HepG2 (cell line): ENCODE measurements around the gene HSPA1L. TPM values are rescaled to one million over a fixed set of nuclear protein-coding genes. Genes with fewer than 3 reads are reported as not detected.

Experiments used
- ATAC-seq: fragments of 200-7000 bp; cut with Tn5 transposase; 3 replicates; pipeline ENCODE4 v1.9.1; 2020; ENCODE audit warnings: mild to moderate bottlenecking, moderate library complexity
- BruUV-seq: library from RNA; stranded (reverse); fragments of 400-500 nt; replicated peaks from 2 replicates; lab custom pipeline; 2021; lab: Mats Ljungman, UMichigan
- CTCF ChIA-PET: fragments of 300-600 bp; formaldehyde crosslinking; extraction: SDS; loops from one replicate; lab custom pipeline; 2021; ENCODE audit warnings: low total read pairs, inconsistent platforms, low intra/inter-chr PET ratio; lab: Yijun Ruan, JAX
- POLR2A ChIA-PET: fragments of 350-600 bp; sonication (Branson Sonifier 250); formaldehyde crosslinking; loops from one replicate; lab custom pipeline; 2020; ENCODE audit warnings: antibody characterized with exemption, inconsistent platforms; lab: Yijun Ruan, JAX
- DNase-seq: peaks from one replicate; pipeline ENCODE4 v3.0.0-alpha.2; 2015; ENCODE audit warnings: low spot score
- FAIRE-seq: peaks from 3 replicates; lab custom pipeline; 2011; peaks lifted over from hg19 to GRCh38; lab: Jason Lieb, UNC
- H2AFZ ChIP-seq: one replicate; pipeline ENCODE4 v1.6.1; 2011; ENCODE audit warnings: low read length, inconsistent platforms
- H3K27ac ChIP-seq: fragments of 300-600 bp; 3 replicates; pipeline ENCODE4 v1.8.0; 2011; ENCODE audit warnings: mixed run types, mild to moderate bottlenecking, mixed read lengths, low read length, inconsistent platforms; ENCODE audit not compliant: insufficient read depth; ENCODE audit errors: extremely low read length
- H3K27me3 ChIP-seq, 2 experiments: fragments of 200-600 bp in 1 of 2; 2 replicates in 1 of 2; 3 replicates in 1 of 2; pipeline versions ENCODE4 v1.6.0 to v1.8.0; 2011; ENCODE audit warnings: low read length in 2 of 2, mild to moderate bottlenecking in 2 of 2, moderate library complexity in 2 of 2, inconsistent platforms in 1 of 2; ENCODE audit not compliant: insufficient read depth in 2 of 2, control insufficient read depth in 1 of 2
- H3K36me3 ChIP-seq, 2 experiments: fragments of 200-600 bp in 1 of 2; replicated peaks in 1 of 2; 2 replicates in 1 of 2; 3 replicates in 1 of 2; pipeline versions ENCODE4 v1.5.1 to v1.8.0; 2011; ENCODE audit warnings: low read length in 2 of 2, inconsistent platforms in 1 of 2; ENCODE audit not compliant: insufficient read depth in 2 of 2, control insufficient read depth in 1 of 2
- H3K4me1 ChIP-seq: 2 replicates; pipeline ENCODE4 v1.5.1; 2012; ENCODE audit warnings: low read length, inconsistent platforms; ENCODE audit not compliant: insufficient read depth
- H3K4me2 ChIP-seq: 2 replicates; pipeline ENCODE4 v1.6.0; 2011; ENCODE audit warnings: low read depth, low read length, inconsistent platforms
- H3K4me3 ChIP-seq, 3 experiments: fragments of 200-600 bp in 1 of 3; sonication (generic), shearing (Covaris generic) in 1 of 3; replicated peaks in 1 of 3; 2 replicates each; pipeline ENCODE4 v1.5.1; 2011 to 2016; ENCODE audit warnings: low read length in 3 of 3, inconsistent platforms in 2 of 3, low read depth in 2 of 3, mild to moderate bottlenecking in 2 of 3, control low read depth in 1 of 3, mixed read lengths in 1 of 3; ENCODE audit not compliant: insufficient read depth in 1 of 3
- H3K79me2 ChIP-seq: one replicate; pipeline ENCODE4 v1.6.1; 2011; ENCODE audit warnings: low read length, inconsistent platforms; ENCODE audit not compliant: insufficient read depth
- H3K9ac ChIP-seq: 2 replicates; pipeline ENCODE4 v1.6.0; 2011; ENCODE audit warnings: mild to moderate bottlenecking, low read depth, low read length, inconsistent platforms; ENCODE audit not compliant: insufficient read depth
- H3K9me3 ChIP-seq: 2 replicates; pipeline ENCODE4 v1.5.1; 2012; ENCODE audit warnings: mild to moderate bottlenecking, low read length
- H4K20me1 ChIP-seq: 2 replicates; pipeline ENCODE4 v1.6.0; 2011; ENCODE audit warnings: inconsistent platforms, mild to moderate bottlenecking, low read length, moderate library complexity; ENCODE audit not compliant: insufficient read depth
- HMGXB3 ChIP-seq: sonication (generic); formaldehyde crosslinking; IDR thresholded peaks from 2 replicates; pipeline ENCODE4 v1.4.0; 2020; ENCODE audit warnings: missing genetic modification reagents, borderline replicate concordance
- POLR2AphosphoS5 ChIP-seq: IDR thresholded peaks from 2 replicates; pipeline ENCODE4 v1.6.1; 2012; ENCODE audit warnings: low read depth, low read length
- ZBTB2 ChIP-seq: sonication (generic); formaldehyde crosslinking; IDR thresholded peaks from 2 replicates; pipeline ENCODE4 v1.8.0; 2022; ENCODE audit warnings: low read depth, missing genetic modification reagents
- ZBTB25 ChIP-seq: IDR thresholded peaks from 2 replicates; pipeline ENCODE4 v1.6.1; 2018; ENCODE audit warnings: missing genetic modification reagents
- ZKSCAN8 ChIP-seq: IDR thresholded peaks from 2 replicates; pipeline ENCODE4 v1.6.1; 2016; ENCODE audit warnings: borderline replicate concordance, missing genetic modification reagents, missing compliant biosample characterization
- ZMYM3 ChIP-seq: sonication (generic); formaldehyde crosslinking; IDR thresholded peaks from 2 replicates; pipeline ENCODE4 v1.5.1; 2020; ENCODE audit warnings: mild to moderate bottlenecking, missing genetic modification reagents
- ZNF274 ChIP-seq: sonication (generic); formaldehyde crosslinking; IDR thresholded peaks from 2 replicates; pipeline ENCODE4 v1.5.1; 2020; ENCODE audit warnings: mild to moderate bottlenecking, missing genetic modification reagents
- ZNF281 ChIP-seq: sonication (generic); formaldehyde crosslinking; IDR thresholded peaks from 2 replicates; pipeline ENCODE4 v1.4.0; 2020; ENCODE audit warnings: missing genetic modification reagents, borderline replicate concordance
- ZNF687 ChIP-seq: sonication (generic); formaldehyde crosslinking; IDR thresholded peaks from 2 replicates; pipeline ENCODE4 v1.5.1; 2020; ENCODE audit warnings: mild to moderate bottlenecking, missing genetic modification reagents, moderate library complexity
- WGBS: methylation state at CpG from one replicate; pipeline ENCODE4 v1.1.6; 2017; ENCODE audit warnings: low lambda C conversion rate; 5-methylcytosine and 5-hydroxymethylcytosine counted together
- in situ Hi-C: cut with HindIII; loops from 2 replicates; pipeline ENCODE4 v1.10.0; 2017; ENCODE audit warnings: low pct_unique_long_range_greater_than_20kb; ENCODE audit not compliant: extremely low pct_ligation_motif_present
- intact Hi-C: fragments of 100-400 bp; cut with micrococcal nuclease; formaldehyde crosslinking; loops from one replicate; pipeline ENCODE4 v1.10.0; 2022; ENCODE audit not compliant: unreplicated experiment
- polyA plus RNA-seq, 8 experiments: library from polyadenylated mRNA; depleted of rRNA in 3 of 8; stranded (reverse) in 7 of 8; unstranded in 1 of 8; fragments of >200 nt; fragmentation: Illumina TruSeq in 4 of 8; extraction: Trizol in 4 of 8; gene quantifications; 2 replicates each; pipeline versions ENCODE4 v1.2.1 to v1.2.3, GENCODE V29; 2011 to 2016; ENCODE audit warnings: low read depth in 4 of 8, missing spikeins in 1 of 8, mixed read lengths in 1 of 8; ENCODE audit not compliant: insufficient read depth in 1 of 8
- total RNA-seq, 5 experiments: library from RNA; depleted of rRNA; stranded (reverse); fragments of >200 nt; fragmentation: Illumina TruSeq; extraction: Trizol; gene quantifications; 2 replicates each; pipeline ENCODE4 v1.2.3, GENCODE V29; 2016; ENCODE audit warnings: low read depth in 1 of 5

Gene HSPA1L
- total and polyA plus RNA-seq, 2 of the 13 experiments (the other 11 are each of a cell fraction or from before 2014, with no cell fraction given), result 0.55 to 1.0 TPM

- DNase-seq (no peak), FAIRE-seq (no peak), ATAC-seq (no peak)
- BruUV-seq, result no TSS peak
- Histone ChIP-seq H2AFZ (no peak overlapping the region), H3K27ac (no peak overlapping the region), H3K36me3 (peaks cover 8 to 33% of the 10 kb centered on the region in 2 experiments; a peak in 4 of 5 replicates), H3K9me3 (no peaks in the 10 kb centered on the region), H3K4me3 (no peak overlapping the region), H3K27me3 (no peaks in the 10 kb centered on the region; a peak in 1 of 5 replicates), H4K20me1 (no peaks in the 10 kb centered on the region), H3K9ac (no peak overlapping the region), H3K4me1 (peaks cover 47% of the 10 kb centered on the region), H3K4me2 (no peak overlapping the region), H3K79me2 (peaks cover 34% of the 10 kb centered on the region)
- in situ Hi-C loops, result no loop called here
- POLR2A ChIA-PET, result interaction anchor here (0.9 to 1.9 kb wide), 6 partner anchors 15 to 112 kb away, joined by 3 to 4 read pairs (median 4); partner anchors contain the start of gene DXO
- WGBS, result 92% methylated on average over 11 of the region's 11 CpGs
- intact Hi-C loops, result no loop called here
- CTCF ChIA-PET, result no interaction called here
- TF ChIP-seq ZBTB25, result no peak
- no peak for TF ChIP-seq ZNF274 (CRISPR knock-in tag)
- TF ChIP-seq POLR2AphosphoS5, result 0 out of 2 replicates have a peak, but pooled peaks have one; percentile 5
- TF ChIP-seq ZKSCAN8 (CRISPR knock-in tag), result no peak
- TF ChIP-seq ZMYM3 (CRISPR knock-in tag), result no peak
- no peak for TF ChIP-seq HMGXB3 (CRISPR knock-in tag)
- TF ChIP-seq ZBTB2, result no peak
- TF ChIP-seq ZNF281 (CRISPR knock-in tag), result no peak
- TF ChIP-seq ZNF687, result peak; percentile 35; the same call in 1 of the 2 replicates
These were observed 44.8 kb upstream of the HSPA1L start for GRCh38 chr6:31859923-31860322.
